HepG2 (cell line): Measurements from ENCODE around the gene NME2. TPM values are rescaled to one million over a fixed set of nuclear protein-coding genes. Genes with fewer than 3 reads are reported as not detected.

Experiments used
- CHD4 ChIP-seq: fragments of 200-600 bp; sonication (generic); IDR thresholded peaks from 2 replicates; pipeline ENCODE4 v1.7.0; 2017; ENCODE audit warnings: mild to moderate bottlenecking, low read length, borderline replicate concordance
- DMAP1 ChIP-seq: IDR thresholded peaks from 2 replicates; pipeline ENCODE4 v1.6.1; 2016
- DR1 ChIP-seq: sonication (generic); formaldehyde crosslinking; IDR thresholded peaks from 2 replicates; pipeline ENCODE4 v1.8.0; 2021; ENCODE audit warnings: mild to moderate bottlenecking, missing genetic modification reagents, inconsistent platforms
- HOXA5 ChIP-seq: sonication (generic); formaldehyde crosslinking; IDR thresholded peaks from 2 replicates; pipeline ENCODE4 v1.4.0; 2020; ENCODE audit warnings: missing genetic modification reagents
- MEIS2 ChIP-seq: sonication (generic); formaldehyde crosslinking; IDR thresholded peaks from 2 replicates; pipeline ENCODE4 v1.9.0; 2021; ENCODE audit warnings: mild to moderate bottlenecking, missing genetic modification reagents
- PHF21A ChIP-seq: sonication (generic); formaldehyde crosslinking; IDR thresholded peaks from 2 replicates; pipeline ENCODE4 v1.5.0; 2020; ENCODE audit warnings: mild to moderate bottlenecking, missing genetic modification reagents
- PPARG ChIP-seq: conservative IDR thresholded peaks from 2 replicates; pipeline ENCODE4 v1.6.1; 2016; ENCODE audit warnings: missing biosample characterization, missing genetic modification reagents
- RAD51 ChIP-seq: fragments of 450-650 bp; IDR thresholded peaks from 2 replicates; pipeline ENCODE4 v1.6.1; 2016; ENCODE audit warnings: borderline replicate concordance
- TSC22D2 ChIP-seq: sonication (generic); formaldehyde crosslinking; IDR thresholded peaks from 2 replicates; pipeline ENCODE4 v1.5.1; 2020; ENCODE audit warnings: missing genetic modification reagents, mild to moderate bottlenecking, borderline replicate concordance
- USF2 ChIP-seq, 2 experiments: sonication (generic) in 1 of 2; formaldehyde crosslinking in 1 of 2; IDR thresholded peaks; 2 replicates each; pipeline versions ENCODE4 v1.5.1 to v1.6.1; 2011 to 2020; ENCODE audit warnings: borderline replicate concordance in 1 of 2, low read depth in 1 of 2, low read length in 1 of 2, mild to moderate bottlenecking in 1 of 2, missing genetic modification reagents in 1 of 2, moderate library complexity in 1 of 2
- WIZ ChIP-seq: sonication (generic); formaldehyde crosslinking; IDR thresholded peaks from 2 replicates; pipeline ENCODE4 v1.5.1; 2020; ENCODE audit warnings: mild to moderate bottlenecking, missing genetic modification reagents
- YEATS4 ChIP-seq: sonication (generic); formaldehyde crosslinking; IDR thresholded peaks from 2 replicates; pipeline ENCODE4 v1.4.0; 2020; ENCODE audit warnings: missing genetic modification reagents, borderline replicate concordance
- ZFY ChIP-seq: sonication (generic); formaldehyde crosslinking; IDR thresholded peaks from 2 replicates; pipeline ENCODE4 v1.4.0; 2020; ENCODE audit warnings: missing genetic modification reagents
- ZNF12 ChIP-seq: sonication (generic); formaldehyde crosslinking; IDR thresholded peaks from 2 replicates; pipeline ENCODE4 v1.5.0; 2020; ENCODE audit warnings: missing genetic modification reagents
- ZNF253 ChIP-seq: sonication (generic); formaldehyde crosslinking; IDR thresholded peaks from 2 replicates; pipeline ENCODE4 v1.8.0; 2022; ENCODE audit warnings: mild to moderate bottlenecking, missing genetic modification reagents, borderline replicate concordance
- ZNF451 ChIP-seq: sonication (generic); formaldehyde crosslinking; IDR thresholded peaks from 2 replicates; pipeline ENCODE4 v1.5.0; 2020; ENCODE audit warnings: mild to moderate bottlenecking, missing genetic modification reagents
- ZNF607 ChIP-seq: sonication (generic); formaldehyde crosslinking; IDR thresholded peaks from 2 replicates; pipeline ENCODE4 v1.5.1; 2020; ENCODE audit warnings: missing genetic modification reagents, mild to moderate bottlenecking, borderline replicate concordance
- ZNF678 ChIP-seq: sonication (generic); formaldehyde crosslinking; IDR thresholded peaks from 2 replicates; pipeline ENCODE4 v1.4.0; 2020; ENCODE audit warnings: mild to moderate bottlenecking, missing genetic modification reagents
- ZNF788 ChIP-seq: sonication (generic); formaldehyde crosslinking; IDR thresholded peaks from 2 replicates; pipeline ENCODE4 v1.5.0; 2020; ENCODE audit warnings: mild to moderate bottlenecking, missing genetic modification reagents, borderline replicate concordance
- polyA plus RNA-seq, 8 experiments: library from polyadenylated mRNA; depleted of rRNA in 3 of 8; stranded (reverse) in 7 of 8; unstranded in 1 of 8; fragments of >200 nt; fragmentation: Illumina TruSeq in 4 of 8; extraction: Trizol in 4 of 8; gene quantifications; 2 replicates each; pipeline versions ENCODE4 v1.2.1 to v1.2.3, GENCODE V29; 2011 to 2016; ENCODE audit warnings: low read depth in 4 of 8, missing spikeins in 1 of 8, mixed read lengths in 1 of 8; ENCODE audit not compliant: insufficient read depth in 1 of 8
- total RNA-seq, 5 experiments: library from RNA; depleted of rRNA; stranded (reverse); fragments of >200 nt; fragmentation: Illumina TruSeq; extraction: Trizol; gene quantifications; 2 replicates each; pipeline ENCODE4 v1.2.3, GENCODE V29; 2016; ENCODE audit warnings: low read depth in 1 of 5

The NME2 gene
- total and polyA plus RNA-seq, 2 of the 13 experiments (the other 11 are each of a cell fraction or from before 2014, with no cell fraction given) = 790 to 1,213 TPM

DNA sequence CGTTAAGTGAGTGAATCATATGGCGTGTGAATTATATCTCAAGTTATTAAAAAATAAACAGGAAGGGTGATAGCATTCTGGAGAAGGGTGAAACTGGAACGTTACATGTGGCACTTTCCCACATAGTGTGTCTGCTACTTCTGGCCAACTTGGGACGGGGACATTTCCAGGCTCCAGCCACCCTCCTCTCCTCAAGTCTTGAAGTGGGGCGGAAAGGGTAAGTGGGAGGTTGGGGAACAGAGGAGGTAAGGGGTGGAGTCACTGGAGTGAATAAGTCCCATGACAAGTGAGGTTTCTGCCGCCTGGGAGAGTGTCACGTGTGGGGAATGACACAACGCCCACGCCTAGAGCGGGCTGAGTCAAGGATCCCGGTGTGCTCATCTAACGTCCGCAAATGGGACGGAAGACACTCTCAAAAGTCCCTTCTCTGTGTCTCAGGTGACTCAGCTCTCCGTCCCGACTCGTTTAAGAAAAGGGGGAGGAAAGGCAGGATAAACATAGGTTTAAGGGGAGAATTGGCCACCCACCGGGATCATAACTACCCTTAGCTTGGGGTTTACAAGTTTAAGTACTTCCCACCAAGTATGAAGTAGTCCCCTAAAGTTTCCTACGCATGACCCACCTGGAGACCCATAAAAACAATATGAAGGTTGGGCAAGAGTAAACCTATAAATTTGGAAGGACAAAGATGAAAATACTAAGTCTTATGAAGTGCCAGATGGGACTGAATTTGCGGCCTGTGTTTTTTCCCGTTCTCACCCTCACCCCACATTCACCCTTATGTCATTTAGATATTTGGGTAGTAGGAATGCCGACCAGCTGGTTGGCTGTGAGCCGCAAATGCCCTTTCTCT, 44.4 kb upstream of the NME2 start (continued):
- TF ChIP-seq CHD4 (no peak), ZNF607 (CRISPR knock-in tag) (no peak), ZNF12 (CRISPR knock-in tag) (no peak), MEIS2 (CRISPR knock-in tag) (peak; percentile 41; the same call in 1 of the 2 replicates), WIZ (CRISPR knock-in tag) (no peak), ZNF253 (CRISPR knock-in tag) (no peak), TSC22D2 (CRISPR knock-in tag) (0 out of 2 replicates have a peak, but pooled peaks have one; percentile 39), PHF21A (CRISPR knock-in tag) (0 out of 2 replicates have a peak, but pooled peaks have one; percentile 26), ZNF788 (CRISPR knock-in tag) (peak; percentile 72; the same call in 1 of the 2 replicates), DMAP1 (peak; percentile 34; the same call in 1 of the 2 replicates), HOXA5 (no peak), ZNF451 (CRISPR knock-in tag) (peak; percentile 41; the same call in 1 of the 2 replicates), DR1 (CRISPR knock-in tag) (no peak), RAD51 (peak; percentile 78), YEATS4 (CRISPR knock-in tag) (0 out of 2 replicates have a peak, but pooled peaks have one; percentile 10), PPARG (CRISPR knock-in tag) (peak; percentile 52), ZFY (peak; percentile 34; the same call in 1 of the 2 replicates), USF2 (IDR thresholded peaks at IDR 0.05; ENCODE audit: low read depth, low read length) (peak; percentile 97), USF2 (CRISPR knock-in tag; IDR thresholded peaks at IDR 0.05; ENCODE audit: borderline replicate concordance) (peak; percentile 95; the same call in 1 of the 2 replicates), ZNF678 (CRISPR knock-in tag) (no peak)
